Uterus (tissue), 4 donors: ENCODE data around the gene TTLL9. TPM values are rescaled to one million over a fixed set of nuclear protein-coding genes. Genes with fewer than 3 reads are reported as not detected.
"Not testable (repeated sequence)": the region's sequence is repeated elsewhere in the genome, so short reads cannot be mapped to it uniquely, and the experiment has no call there.

ENCODE experiments used
- DNase-seq, 2 donors: peaks; one replicate each; pipeline ENCODE4 v3.0.0-alpha.2; 2019 to 2020
- H3K27ac ChIP-seq, 2 donors: fragments of 200-600 bp; sonication (generic); 1 replicate in 1 of 2; 2 replicates in 1 of 2; pipeline ENCODE4 v1.5.1; 2016 to 2018
- H3K27me3 ChIP-seq, 2 donors: fragments of 200-600 bp; sonication (generic); one replicate each; pipeline ENCODE4 v1.5.1; 2018 to 2019; ENCODE audit warnings: control low read depth in 1 of 2
- H3K36me3 ChIP-seq, 2 donors: fragments of 200-600 bp; sonication (generic); one replicate each; pipeline ENCODE4 v1.5.1; 2019; ENCODE audit warnings: control low read depth in 1 of 2
- H3K4me1 ChIP-seq, 2 donors: fragments of 200-600 bp; sonication (generic); one replicate each; pipeline ENCODE4 v1.5.1; 2018 to 2019; ENCODE audit warnings: control low read depth in 1 of 2
- H3K4me3 ChIP-seq, 2 donors: fragments of 200-600 bp; sonication (generic); 1 replicate in 1 of 2; 2 replicates in 1 of 2; pipeline ENCODE4 v1.5.1; 2018 to 2019; ENCODE audit warnings: mild to moderate bottlenecking in 1 of 2
- H3K9me3 ChIP-seq, 2 donors: fragments of 200-600 bp; sonication (generic); one replicate each; pipeline ENCODE4 v1.5.1; 2019; ENCODE audit warnings: control low read depth in 1 of 2
- CTCF ChIP-seq, 4 experiments: fragments of 200-600 bp in 2 of 4; fragments of 450-650 bp in 2 of 4; sonication (generic) in 2 of 4; IDR thresholded peaks; one replicate each; pipeline ENCODE4 v1.5.1; 2016 to 2019; ENCODE audit warnings: antibody characterized with exemption in 4 of 4, mild to moderate bottlenecking in 2 of 4, moderate library complexity in 1 of 4
- POLR2A ChIP-seq, 2 donors: fragments of 450-650 bp; IDR thresholded peaks; one replicate each; pipeline ENCODE4 v1.6.1; 2016; ENCODE audit warnings: antibody characterized with exemption in 2 of 2, mild to moderate bottlenecking in 1 of 2, moderate library complexity in 1 of 2
- intact Hi-C: fragments of 100-400 bp; cut with DNase I; formaldehyde crosslinking; loops from one replicate; pipeline ENCODE4 v1.15.1; 2023; ENCODE audit warnings: low total_unique reads
- total RNA-seq, 4 donors: library from RNA; depleted of rRNA in 3 of 4; stranded (reverse); fragments of >200 nt in 3 of 4; gene quantifications; one replicate each; pipeline versions ENCODE4 v1.1.0 to v1.2.4, GENCODE V29; 2014 to 2023
- donor health status: DM: yes; HTN: yes; CAD: no.

Gene TTLL9
- total RNA-seq, 4 donors from 2014 or later = under 0.01 to 2.9 (median 0.91) TPM; not detected in 1

GRCh38 chr20:31915491-31916280 is 45.3 kb downstream of the TTLL9 start:
- no peaks in the 10 kb centered on the region for H3K36me3 ChIP-seq
- no peaks in the 10 kb centered on the region for H3K9me3 ChIP-seq
- H3K27me3 ChIP-seq = no peaks in the 10 kb centered on the region
- intact Hi-C loops = no loop called here
- H3K4me3 ChIP-seq = no peak overlapping the region
- no peaks in the 10 kb centered on the region for H3K4me1 ChIP-seq
- no peak for DNase-seq
- TF ChIP-seq POLR2A (IDR thresholded peaks at IDR 0.05) (no peak), CTCF (IDR thresholded peaks at IDR 0.05) (no peak)
- no peak overlapping the region for H3K27ac ChIP-seq

DNA sequence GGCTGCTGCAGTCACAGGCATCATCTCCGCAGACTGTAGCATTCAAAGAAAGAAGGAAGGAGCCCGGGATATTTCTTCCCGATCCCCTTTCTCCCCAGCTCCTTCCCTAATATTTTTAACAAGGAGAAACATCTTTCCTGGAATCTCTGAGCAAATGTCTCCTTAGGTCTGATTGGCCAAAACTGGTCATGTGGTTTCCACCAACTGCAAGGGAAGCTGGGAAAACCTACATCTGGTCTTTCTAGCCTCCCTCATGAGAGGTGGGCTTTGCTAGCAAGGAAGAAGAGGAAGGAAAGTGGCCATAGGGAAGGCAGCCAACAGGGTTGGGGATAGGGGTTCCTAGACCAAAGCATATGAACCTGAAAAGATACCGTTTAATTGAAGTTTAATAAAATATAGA is 46.3 kb downstream of the TTLL9 start:
- intact Hi-C loops = no loop called here
- DNase-seq = no peak
- no peaks in the 10 kb centered on the region for H3K4me1 ChIP-seq
- no peaks in the 10 kb centered on the region for H3K36me3 ChIP-seq
- no peaks in the 10 kb centered on the region for H3K27me3 ChIP-seq
- H3K27ac ChIP-seq = no peak overlapping the region
- H3K4me3 ChIP-seq = no peak overlapping the region
- H3K9me3 ChIP-seq = no peaks in the 10 kb centered on the region
- TF ChIP-seq CTCF (IDR thresholded peaks at IDR 0.05) = no peak

DNA sequence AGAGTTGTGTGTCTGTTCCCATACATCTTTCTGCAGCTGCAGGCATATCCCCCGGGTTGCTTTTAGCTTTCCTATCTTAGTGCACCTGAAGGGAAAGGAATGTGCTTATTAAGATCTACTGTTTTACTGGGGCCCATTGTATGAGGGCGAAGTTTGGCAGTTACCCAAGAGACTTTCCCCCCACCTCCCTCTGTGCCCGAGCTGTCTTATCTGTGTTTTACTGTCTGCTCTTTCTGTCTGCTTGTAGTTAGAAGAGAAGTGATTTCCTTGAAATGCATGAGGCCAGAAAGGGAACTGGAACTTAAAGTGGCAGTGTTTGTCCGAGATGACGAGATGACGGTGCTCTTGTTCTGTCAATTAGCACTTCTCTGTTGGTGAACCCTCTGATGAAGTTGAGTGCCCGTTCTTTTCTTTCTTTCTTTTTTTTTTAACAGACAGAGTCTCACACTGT is 47.6 kb downstream of the TTLL9 start:
- H3K4me3 ChIP-seq, H3K36me3 ChIP-seq, H3K9me3 ChIP-seq, H3K27me3 ChIP-seq, H3K4me1 ChIP-seq, DNase-seq, intact Hi-C loops, H3K27ac ChIP-seq: not testable (repeated sequence)

GRCh38 chr20:31918466-31919105 is 48.2 kb downstream of the TTLL9 start:
- H3K27ac ChIP-seq = no peak overlapping the region
- no peaks in the 10 kb centered on the region for H3K4me1 ChIP-seq
- H3K4me3 ChIP-seq = no peak overlapping the region
- no peaks in the 10 kb centered on the region for H3K9me3 ChIP-seq
- no peaks in the 10 kb centered on the region for H3K36me3 ChIP-seq
- intact Hi-C loops = no loop called here
- TF ChIP-seq POLR2A (IDR thresholded peaks at IDR 0.05) = no peak
- TF ChIP-seq CTCF (IDR thresholded peaks at IDR 0.05) = no peak
- DNase-seq = no peak
- H3K27me3 ChIP-seq = no peaks in the 10 kb centered on the region

- Histone ChIP-seq H3K4me1 (no peaks in the 10 kb centered on the region), H3K27me3 (no peaks in the 10 kb centered on the region)
- intact Hi-C loops = no loop called here
These were observed 49.1 kb downstream of the TTLL9 start for GRCh38 chr20:31919410-31920155.

More at GRCh38 chr20:31919410-31920155, 49.1 kb downstream of the TTLL9 start:
- Histone ChIP-seq H3K27ac (no peak overlapping the region), H3K9me3 (no peaks in the 10 kb centered on the region), H3K4me3 (no peak overlapping the region), H3K36me3 (no peaks in the 10 kb centered on the region)
- no peak for DNase-seq
- TF ChIP-seq POLR2A (IDR thresholded peaks at IDR 0.05) = no peak
- no peak for TF ChIP-seq CTCF (IDR thresholded peaks at IDR 0.05)
